NOMO-1 treated with dmso at 0.1 percent for 144 hours (cell line): Measurements from ENCODE around the gene DNAH12.
"Not testable (repeated sequence)": the region's sequence is repeated elsewhere in the genome, so short reads cannot be mapped to it uniquely, and the experiment has no call there.

ENCODE experiments used
- DNase-seq: peaks from one replicate; lab custom pipeline; 2025; ENCODE audit not compliant: unreplicated experiment; lab: John Stamatoyannopoulos, UW

Gene DNAH12

DNA sequence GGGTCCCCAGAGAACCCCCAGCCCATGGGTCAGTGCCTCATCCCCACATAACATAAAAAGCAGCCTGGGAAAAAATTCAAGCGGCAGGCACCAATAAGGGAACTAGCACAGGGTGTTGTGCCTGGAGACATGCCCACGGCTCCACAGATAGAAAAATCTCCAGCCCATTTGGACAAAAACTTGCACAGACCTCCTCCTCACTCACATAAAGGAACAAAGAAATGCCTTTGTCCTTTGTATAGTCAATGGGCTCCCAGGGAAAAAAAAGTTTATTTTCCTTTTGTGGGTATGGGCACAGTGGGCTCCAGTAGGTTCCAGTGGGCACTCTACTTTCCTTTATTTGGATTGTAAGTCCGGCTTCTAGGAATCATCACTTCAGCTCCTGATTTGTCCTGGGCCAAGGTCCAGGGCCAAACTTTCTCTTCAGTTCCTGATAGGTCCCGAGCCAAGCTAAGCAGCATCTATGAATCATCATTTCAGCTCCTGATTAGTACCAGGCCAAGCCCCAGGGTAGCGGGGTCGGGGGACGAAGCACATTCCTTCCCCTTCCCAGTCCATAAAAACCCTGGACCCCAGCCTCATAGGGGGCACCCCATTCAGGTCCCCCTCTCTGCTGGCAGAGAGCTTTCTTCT, 1.6 kb upstream of the DNAH12 start:
- DNase-seq: no peak

DNA sequence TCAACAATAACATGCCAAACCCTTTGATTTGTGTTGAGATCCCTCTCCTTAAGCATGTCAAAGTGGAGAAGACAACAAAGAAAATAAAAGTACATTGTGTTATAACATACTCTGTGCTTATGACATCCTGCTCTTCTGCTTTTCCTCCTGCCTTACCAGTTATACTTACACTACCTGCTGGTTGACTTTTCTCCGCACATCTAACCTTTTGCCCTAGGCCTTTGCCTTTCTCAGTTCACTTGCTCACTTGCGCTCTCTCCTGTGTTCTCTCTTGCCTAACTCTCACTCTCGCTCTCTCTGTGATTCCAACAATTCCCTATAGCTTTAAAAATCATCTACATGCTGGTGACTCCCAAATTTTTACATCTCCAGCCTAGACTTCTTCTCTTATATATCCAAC, 5.7 kb downstream of the DNAH12 start:
- no peak for DNase-seq

DNA sequence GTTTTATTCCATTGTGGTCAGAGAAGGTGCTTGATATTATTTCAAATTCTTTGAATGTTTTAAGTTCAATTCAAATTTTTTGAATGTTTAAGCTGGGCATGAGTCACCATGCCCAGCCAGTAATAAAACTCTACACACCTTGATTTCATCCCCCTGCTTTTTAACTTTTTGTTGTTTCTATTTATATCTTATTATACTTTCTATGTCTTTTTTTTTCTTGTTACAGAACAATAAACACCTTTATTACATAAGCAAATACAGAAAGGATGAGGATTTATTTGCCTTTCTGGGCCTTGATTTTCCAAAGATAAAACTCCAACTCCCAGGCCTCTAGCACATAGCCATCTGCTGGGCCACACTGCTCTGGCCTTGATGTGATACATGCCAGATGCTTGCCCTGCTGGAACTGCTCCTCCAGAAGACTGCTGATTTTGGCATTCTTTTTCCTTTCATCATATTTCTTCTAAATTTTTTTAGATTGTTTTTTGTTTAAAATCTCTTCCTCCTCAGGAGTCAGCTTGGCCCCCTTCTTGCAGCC, 14.0 kb downstream of the DNAH12 start:
- DNase-seq: no peak

DNA sequence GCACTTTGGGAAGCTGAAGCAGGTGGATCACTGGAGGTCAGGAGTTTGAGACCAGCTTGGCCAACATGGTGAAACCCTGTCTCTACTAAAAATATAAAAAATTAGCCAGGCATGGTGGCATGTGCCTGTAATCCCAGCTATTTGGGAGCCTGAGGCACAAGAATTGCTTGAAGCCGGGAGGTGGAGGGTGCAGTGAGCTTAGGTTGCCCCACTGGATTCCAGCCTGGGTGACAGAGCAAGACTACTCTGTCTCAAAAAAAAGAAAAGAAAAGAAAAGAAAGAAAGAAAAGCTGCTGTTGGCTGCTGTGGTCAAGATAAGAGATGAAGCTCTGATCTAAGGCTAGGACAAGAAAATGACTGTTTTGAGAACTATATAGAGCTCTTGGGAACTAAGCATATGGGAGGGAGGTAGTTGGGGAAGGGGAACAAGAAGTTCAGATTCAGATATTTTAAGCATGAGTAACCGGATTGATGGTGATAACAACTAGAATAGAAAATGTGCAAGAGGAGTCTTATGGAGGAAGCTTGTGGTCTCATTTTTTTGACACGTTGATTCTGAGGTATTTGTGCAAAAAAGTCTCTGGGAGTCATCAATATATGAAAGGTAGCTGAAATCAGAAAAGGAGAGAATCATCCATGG, 25.7 kb downstream of the DNAH12 start:
- DNase-seq: no peak

DNA sequence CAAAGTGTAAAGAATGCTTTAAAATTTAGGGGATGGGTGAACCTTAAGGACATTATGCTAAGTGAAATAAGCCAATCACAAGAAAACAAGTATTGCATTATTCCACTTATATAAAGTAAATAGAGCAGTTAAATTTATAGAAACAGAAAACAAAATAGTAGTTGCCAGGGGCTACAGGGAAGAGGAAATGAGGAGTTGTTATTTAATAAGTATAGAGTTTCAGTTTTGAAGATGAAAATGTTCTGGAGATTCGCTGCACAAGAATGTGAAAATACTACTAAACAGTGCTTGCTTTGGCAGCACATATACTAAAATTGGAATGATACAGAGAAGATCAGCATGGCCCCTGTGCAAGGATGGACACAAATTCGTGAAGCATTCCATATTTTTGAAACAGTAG, 32.0 kb downstream of the DNAH12 start:
- no peak for DNase-seq

DNA sequence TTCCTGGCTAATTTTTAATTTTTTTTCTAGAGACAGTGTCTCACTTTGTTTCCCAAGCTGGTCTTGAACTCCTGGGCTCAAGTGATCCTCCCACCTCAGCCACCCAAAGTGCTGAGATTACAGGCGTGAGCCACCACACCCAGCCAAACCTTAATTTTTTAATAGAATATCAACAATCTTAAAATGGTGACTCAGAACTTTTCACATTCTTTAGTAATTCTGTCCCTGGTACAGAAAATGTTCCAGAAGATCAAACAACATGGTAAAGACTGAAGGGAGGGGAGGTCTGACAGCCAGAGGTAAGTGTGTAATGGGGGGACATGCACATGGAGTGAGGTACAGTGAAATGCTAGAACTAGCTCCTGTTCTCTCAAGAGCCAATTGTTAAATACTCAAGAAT, 38.2 kb downstream of the DNAH12 start:
- DNase-seq: no peak

DNA sequence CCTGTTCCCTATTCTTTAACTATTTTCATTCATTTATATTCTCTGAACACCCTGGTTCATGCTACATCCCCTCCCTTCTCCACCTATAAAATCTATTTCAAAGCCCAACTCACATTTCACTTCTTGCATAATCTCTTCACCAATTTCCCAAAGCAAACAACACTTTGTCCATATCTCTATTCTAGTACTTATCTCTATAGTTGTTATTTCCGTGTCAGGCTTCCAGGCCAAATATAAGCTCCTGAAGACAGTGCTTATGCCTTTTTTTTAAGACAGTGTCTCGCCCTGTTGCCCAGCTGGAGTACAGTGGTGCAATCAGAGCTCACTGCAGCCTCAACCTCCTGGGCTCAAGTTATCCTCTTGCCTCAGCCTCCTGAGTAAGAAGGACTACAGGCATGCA, 43.6 kb downstream of the DNAH12 start:
- no peak for DNase-seq

DNA sequence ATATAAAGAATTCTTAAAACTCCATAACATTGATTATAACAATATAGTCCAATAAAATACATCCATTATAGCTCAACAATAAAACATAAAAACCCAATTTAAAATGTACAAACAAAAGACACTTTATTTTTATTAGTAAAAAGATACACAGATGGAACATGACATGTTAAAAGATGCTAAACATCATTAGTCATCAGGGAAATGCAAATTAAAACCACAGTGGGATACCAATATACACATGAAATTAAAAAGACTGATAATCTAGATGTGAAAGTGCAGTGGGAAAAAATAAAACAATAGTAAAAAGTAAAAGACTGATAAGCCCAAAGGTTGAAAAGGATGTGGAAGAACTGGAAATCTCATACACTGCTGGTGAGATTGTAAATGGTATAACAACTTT, 46.2 kb downstream of the DNAH12 start:
- no peak for DNase-seq

DNA sequence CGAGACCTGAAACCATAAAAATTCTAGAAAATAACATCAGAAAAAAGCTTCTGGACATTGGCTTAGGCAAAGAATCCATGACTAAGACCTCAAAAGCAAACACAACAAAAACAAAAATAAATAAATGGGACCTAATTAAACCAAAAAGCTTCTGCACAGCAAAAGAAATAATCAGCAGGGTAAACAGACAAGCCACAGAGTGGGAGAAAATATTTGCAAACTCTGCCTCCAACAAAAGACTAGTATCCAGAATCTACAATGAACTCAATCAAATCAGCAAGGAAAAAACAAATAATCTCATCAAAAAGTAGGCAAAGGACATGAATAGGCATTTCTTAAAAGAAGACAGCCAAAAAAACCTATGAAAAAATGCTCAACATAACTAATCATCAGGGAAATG, 59.6 kb downstream of the DNAH12 start:
- DNase-seq: no peak

DNA sequence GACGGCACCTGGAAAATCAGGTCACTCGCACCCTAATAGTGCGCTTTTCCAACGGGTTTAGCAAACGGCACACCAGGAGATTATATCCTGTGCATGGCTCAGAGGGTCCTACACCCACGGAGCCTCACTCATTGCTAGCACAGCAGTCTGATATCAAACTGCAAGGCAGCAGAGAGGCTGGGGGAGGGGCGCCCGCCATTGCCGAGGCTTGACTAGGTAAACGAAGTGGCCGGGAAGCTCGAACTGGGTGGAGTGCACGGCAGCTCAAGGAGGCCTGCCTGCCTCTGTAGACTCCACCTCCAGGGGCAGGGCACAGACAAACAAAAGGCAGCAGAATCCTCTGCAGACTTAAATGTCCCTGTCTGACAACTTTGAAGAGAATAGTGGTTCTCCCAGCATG, 67.0 kb downstream of the DNAH12 start:
- not testable (repeated sequence) for DNase-seq

DNA sequence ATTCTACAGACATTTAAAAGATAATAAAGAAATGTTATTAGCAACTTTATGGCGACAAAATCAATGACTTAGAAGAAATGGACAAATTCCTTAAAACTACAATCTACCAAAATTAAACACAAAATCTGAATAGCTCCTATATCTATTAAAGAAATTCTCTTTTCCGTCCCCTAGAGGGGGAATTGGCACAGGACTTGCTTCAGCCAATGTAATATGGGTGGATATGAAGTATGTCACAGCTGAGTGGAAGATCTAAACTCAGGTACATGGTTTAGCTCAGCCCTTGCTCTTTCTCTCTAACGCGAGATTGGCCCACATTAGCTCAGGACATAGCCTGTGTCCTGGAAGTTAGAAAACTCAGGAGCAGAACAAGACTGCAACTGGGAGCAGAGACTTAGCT, 79.3 kb downstream of the DNAH12 start:
- no peak for DNase-seq

DNA sequence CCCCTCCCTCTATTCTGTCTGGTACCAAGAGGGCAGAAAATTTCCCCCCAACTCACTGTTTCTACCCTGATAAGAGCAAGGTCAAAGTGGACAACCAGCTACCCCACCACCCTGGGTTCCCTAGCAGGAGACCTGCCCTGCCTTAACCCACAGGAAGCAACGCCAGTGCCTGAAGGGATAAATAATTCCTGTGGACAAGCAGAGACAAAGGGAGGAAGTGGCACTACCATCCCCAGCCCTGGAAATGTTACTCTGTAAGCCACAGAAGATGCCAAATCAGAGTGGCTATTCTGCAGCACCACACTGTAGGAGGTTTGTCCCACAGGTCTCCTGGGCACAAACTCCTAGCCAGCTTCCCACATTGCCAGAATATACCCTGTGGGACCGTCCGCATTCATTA, 80.1 kb downstream of the DNAH12 start:
- DNase-seq: no peak

DNA sequence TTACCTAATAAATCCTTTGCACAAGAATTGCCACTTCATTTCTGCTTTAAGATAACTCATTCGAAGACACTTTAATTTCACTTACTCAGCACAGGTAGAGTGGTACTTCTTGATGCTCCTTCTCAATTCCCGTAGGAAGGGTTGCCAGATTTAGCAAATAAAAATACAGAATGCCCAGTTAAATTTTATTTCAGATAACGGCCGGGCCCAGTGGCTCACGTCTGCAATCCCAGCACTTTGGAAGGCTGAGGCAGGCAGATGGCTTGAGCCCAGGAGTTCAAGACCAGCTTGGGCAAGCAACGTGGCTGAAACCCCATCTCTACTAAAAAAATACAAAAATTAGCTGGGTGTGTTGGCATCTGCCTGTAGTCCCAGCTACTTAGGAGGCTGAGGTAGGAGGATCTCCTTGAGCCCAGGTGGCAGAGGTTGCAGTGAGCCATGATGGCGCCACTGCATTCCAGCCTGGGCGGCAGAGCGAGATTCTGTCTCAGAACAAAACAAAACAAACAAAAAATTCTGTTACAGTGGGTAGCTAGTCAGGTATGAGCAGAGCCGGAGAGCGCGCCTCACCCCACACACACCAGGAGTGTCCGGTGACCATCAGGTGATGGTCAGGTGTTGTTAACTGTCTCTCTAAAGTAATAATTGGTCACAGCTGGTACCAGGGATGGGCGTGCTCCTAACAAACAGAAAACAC, 92.8 kb downstream of the DNAH12 start:
- no peak for DNase-seq

DNA sequence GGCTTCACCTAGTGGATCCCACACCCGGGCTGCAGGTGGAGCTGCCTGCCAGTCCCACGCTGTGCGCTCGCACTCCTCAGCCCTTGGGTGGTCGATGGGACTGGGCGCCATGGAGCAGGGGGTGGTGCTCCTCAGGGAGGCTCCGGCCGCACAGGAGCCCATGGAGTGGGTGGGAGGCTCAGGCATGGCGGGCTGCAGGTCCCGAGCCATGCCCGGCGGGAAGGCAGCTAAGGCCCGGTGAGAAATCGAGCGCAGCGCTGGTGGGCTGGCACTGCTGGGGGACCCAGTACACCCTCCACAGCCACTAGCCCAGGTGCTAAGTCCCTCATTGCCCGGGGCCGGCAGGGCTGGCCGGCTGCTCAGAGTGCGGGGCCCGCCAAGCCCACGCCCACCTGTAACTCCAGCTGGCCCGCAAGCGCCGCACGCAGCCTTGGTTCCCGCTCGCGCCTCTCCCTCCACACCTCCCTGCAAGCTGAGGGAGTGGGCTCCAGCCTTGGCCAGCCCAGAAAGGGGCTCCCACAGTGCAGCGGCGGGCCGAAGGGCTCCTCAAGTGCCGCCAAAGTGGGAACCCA, 94.8 kb downstream of the DNAH12 start:
- not testable (repeated sequence) for DNase-seq

DNA sequence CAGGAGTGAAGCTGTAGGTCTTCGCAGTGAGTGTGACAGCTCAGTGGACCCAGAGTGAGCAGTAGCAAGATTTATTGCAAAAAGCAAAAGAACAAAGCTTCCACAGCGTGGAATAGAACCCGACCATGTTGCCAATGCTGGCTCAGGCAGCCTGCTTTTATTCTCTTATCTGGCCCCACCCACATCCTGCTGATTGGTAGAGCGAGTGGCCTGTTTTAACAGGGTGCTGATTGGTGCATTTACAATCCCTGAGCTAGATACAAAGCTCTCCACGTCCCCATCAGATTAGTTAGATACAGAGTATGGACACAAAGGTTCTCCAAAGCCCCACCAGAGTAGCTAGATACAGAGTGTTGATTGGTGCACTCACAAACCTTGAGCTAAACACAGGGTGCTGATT, 95.7 kb downstream of the DNAH12 start:
- DNase-seq: not testable (repeated sequence)

DNA sequence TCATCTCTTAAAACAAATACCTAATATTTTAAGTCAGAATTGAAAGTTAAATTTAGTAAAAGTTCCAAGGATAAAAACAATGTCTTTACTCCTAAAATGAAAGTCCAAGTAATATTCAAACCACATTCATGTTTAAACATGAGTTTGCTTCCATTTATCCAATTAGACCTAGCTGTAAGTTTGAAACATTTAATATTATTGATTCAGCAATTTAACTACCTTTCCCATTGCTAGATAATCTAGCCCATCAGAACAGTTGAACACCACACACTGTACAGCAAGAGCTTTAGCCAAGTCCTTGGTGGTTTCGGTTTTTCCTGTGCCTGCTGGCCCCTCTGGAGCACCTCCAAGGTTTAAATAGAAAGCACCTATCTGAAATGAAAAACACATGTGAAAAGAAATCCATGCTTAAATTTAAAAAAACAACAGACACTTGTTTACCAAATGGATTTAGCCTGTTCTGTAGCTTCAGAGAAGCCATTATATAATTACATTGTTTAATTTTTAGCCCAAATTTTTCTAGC, 97.8 kb downstream of the DNAH12 start:
- DNase-seq: no peak

DNA sequence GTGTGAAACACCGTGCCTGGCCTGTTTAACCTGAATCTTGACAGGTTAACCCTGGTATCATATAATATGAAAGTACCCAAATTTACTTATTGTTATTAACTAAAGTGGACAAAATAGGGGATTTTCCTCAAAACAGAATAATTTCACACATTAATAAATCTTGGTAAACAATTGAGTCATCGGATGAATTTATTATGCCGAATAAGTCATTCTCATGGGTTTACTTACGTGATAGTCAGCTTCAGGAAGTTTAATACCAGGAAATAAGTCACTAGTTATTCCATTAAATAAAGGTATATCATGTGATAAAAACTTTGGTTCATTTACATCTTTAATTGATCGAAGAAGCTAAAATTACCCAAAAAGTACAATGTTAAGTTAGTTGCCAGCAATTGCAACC, 99.7 kb downstream of the DNAH12 start:
- DNase-seq: no peak

DNA sequence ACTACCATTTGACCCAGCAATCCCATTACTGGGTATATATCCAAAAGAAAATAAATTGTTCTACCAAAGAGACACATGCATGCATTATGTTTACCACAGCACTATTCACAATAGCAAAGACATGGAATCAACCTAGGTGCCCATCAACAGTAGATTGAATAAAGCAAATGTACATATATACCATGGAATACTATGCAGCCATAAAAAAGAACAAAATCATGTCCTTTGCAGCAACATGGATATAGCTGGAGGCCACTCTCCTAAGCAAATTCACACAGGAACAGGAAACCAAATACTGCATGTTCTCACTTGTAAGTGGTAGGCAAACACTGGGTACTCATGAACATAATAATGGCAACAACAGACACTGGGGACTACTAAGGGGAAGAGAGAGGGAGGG, 104.0 kb downstream of the DNAH12 start:
- not testable (repeated sequence) for DNase-seq

DNA sequence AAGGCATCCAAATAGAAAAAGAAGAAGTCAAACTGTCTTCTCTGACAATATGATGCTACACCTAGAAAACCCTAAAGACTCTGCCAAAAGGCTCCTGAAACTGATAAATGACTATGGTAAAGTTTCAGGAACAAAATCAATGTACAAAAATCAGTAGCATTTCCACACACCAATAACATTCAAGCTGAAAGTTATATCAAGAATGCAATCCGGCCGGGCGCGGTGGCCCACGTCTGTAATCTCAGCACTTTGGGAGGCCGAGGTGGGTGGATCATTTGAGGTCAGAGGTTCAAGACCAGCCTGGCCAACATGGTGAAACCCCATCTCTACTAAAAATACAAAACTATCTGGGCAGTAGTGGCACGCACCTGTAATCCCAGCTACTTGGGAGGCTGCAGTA, 105.7 kb downstream of the DNAH12 start:
- DNase-seq: not testable (repeated sequence)

DNA sequence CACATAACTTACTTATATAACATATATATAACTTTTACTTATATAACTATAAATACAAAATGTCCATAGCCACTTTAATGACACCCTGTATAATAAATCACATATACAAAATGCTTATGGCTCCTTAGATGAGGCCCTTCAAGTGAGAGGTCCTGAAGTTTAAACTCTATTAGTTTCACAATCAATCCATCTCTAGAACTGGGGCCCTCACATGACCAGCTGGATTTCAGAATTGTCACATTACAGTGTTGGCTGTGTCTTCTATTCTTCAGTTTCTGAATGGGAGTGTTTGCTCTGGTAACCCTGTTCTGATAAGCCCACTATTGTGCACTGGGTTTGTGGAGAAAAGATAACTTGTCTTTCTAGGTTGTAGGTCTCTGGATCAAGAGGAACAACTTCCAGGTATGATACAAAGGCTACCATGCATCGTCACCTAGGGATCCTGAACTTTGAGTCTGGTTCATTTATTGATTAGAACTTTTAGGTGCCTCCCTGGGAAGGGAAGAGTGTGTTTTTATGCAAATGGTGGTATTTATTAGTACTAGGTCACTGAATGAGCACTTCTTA, 107.9 kb downstream of the DNAH12 start:
- DNase-seq: no peak

DNA sequence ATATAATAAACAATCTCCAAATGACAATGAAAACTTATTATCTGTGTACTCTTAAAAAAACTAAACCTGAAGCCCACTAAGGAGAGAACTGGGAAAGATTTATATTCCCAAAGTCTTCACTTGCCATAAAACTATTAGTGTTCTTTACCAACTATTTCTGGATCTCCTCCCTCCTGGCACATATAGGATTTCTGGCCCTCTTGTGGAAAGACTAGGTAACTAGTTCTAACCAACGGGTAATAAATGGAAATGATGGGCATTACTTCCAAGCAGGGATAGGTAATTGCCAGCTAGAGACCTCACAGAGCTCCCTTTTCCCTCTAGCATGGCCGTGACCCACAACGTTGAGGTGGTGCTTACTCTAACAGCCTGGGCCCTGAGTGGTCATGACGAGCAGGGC, 110.1 kb downstream of the DNAH12 start:
- DNase-seq: no peak
